ENCODE measurements around the gene DAB2. TPM values are rescaled to one million over a fixed set of nuclear protein-coding genes. Genes with fewer than 3 reads are reported as not detected.

The DAB2 gene
- total RNA-seq (2021; fragmentation: NEBNext Ultra II Directional; extraction: Animal tissue kit (Norgen Biotek cat#: 25700)) = 100 to 1,000 TPM; 228 to 285 (median 237) TPM
- long read RNA-seq, full-length matches to known transcripts = 166 of 334 reads
- long read RNA-seq, partial matches to known transcripts = 115 of 334 reads
- long read RNA-seq, other reads (novel, unspliced or antisense) = 53 of 334 reads

DNA sequence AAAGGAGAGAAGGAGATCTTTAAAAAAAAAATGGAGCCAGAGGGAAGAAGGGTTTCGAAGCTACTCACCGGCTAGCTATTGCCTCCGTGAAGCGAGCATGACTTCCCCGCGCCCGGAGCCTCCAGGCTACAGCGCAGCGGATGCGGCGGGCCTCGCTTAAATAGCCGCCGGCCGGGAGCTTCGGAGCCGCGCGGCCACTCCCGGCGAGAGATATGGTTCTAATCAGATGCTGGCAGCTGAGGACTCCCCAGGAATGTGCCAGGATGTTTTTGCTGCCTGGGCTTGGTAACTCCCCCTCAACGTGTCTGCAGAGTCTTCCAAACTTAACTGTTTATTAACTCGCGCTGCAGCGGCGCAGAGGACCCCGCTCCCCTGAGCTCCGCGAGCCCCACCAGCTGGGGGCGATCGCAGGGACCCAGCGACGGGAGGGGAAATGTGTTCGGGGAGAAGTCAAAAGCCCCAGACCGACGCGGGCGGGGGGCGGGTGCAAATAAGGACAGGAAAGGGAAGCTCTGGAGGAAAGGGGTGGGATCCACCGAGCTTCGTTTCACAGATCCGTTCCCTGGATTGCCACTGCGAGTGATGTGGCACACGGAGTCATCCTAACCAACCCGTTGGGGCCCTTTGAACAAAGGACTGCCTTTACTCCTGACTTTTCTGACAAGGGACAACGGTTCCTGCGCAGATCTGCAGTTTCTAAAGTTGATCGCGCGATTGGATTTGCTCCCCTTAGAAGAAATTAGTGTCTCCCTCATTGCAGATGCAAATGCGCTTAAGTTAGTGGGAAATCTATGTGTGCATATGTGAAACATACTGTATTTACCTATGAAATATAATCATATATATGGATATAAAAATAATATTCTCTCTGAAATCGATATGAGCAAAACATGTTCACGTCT, at the start of gene DAB2:
TSS of gene DAB2 (minus strand) at position 245 of the 902 bp plus-strand sequence. CDS start 30,660 bp downstream, outside the sequence.
- Mint-ChIP-seq H3K27me3 (ENCODE audit: insufficient read depth) (peaks cover 2% of the 10 kb centered on the region), H3K27ac (peak within 1 kb of the TSS; percentile 98), H3K9me3 (no peaks in the 10 kb centered on the region), H3K4me3 (peak within 1 kb of the TSS; percentile 99), H3K4me1 (ENCODE audit: low read depth) (peaks cover 71% of the 10 kb centered on the region), H3K36me3 (ENCODE audit: low read depth) (peaks cover 38% of the 10 kb centered on the region)
- TF ChIP-seq, protein P1, sequence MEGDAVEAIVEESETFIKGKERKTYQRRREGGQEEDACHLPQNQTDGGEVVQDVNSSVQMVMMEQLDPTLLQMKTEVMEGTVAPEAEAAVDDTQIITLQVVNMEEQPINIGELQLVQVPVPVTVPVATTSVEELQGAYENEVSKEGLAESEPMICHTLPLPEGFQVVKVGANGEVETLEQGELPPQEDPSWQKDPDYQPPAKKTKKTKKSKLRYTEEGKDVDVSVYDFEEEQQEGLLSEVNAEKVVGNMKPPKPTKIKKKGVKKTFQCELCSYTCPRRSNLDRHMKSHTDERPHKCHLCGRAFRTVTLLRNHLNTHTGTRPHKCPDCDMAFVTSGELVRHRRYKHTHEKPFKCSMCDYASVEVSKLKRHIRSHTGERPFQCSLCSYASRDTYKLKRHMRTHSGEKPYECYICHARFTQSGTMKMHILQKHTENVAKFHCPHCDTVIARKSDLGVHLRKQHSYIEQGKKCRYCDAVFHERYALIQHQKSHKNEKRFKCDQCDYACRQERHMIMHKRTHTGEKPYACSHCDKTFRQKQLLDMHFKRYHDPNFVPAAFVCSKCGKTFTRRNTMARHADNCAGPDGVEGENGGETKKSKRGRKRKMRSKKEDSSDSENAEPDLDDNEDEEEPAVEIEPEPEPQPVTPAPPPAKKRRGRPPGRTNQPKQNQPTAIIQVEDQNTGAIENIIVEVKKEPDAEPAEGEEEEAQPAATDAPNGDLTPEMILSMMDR (IDR thresholded peaks at IDR 0.05) = peak; percentile 84
- DNase-seq = peak; percentile 98

DNA sequence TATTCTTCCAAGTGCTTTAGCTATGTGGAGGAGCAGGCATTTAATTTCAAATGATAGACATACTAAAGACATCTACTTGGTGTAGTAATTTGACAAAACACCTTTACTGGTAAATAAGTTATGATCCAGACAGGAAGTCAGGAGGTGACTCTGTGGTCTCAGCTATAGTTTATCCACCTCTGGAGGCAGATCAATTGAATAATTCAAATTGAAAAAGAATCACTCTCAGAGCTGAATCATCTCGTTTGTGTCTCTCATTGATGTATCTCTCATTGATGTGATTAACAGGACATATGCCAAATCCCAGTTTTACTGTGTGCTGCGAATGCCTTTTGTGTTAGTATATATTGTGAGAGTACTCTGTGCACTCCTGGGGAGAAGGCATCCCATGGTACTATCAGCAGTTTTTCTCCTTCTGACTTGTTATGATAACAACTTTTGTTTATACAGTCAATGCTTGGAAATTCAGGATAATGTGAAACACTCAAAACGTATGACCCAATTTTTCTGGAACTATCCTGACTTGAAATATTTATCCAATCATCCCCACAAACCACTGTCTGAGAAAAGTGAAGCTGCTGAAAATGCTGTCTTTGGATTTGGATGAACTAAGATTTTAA, 48.5 kb upstream of the DAB2 start:
- Mint-ChIP-seq H3K36me3 (ENCODE audit: low read depth) (no peaks in the 10 kb centered on the region), H3K27me3 (ENCODE audit: insufficient read depth) (no peaks in the 10 kb centered on the region), H3K9me3 (no peaks in the 10 kb centered on the region)

DNA sequence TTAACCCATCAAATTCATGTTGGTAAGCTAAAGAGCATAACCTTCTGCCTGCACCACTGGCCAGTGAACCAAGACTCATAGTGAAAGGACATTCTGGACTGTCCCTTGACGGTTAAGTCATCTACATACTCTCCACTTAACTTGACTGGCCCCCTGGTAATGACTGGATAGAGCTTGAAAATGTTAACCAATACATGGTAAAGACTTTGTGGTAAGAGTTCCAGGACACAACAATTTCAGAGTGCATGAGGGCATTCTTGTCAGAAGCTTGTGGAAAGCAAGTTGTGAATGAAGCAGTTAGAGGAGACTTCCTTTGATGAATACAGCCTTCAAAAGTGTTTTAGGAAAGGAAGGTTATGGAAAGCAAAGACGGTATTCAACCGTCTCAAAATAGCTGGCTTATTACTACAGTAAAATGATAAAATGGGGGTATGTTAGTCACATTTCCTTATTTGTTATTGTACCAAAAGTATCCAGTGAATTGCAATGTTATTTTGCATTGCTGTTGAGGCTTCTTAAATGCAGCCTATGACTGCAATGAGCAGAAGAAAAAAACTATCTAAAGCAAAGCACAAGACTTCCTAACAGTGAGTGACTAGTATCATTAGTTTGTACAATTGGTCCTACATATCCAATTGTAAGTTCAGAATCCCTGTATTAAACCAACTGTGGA, 47.2 kb upstream of the DAB2 start:
- Mint-ChIP-seq H3K4me1 (ENCODE audit: low read depth) (peaks cover 75% of the 10 kb centered on the region), H3K27ac (no peak overlapping the region), H3K4me3 (no peak overlapping the region), H3K9me3 (no peaks in the 10 kb centered on the region), H3K36me3 (ENCODE audit: low read depth) (no peaks in the 10 kb centered on the region), H3K27me3 (ENCODE audit: insufficient read depth) (no peaks in the 10 kb centered on the region)
- TF ChIP-seq, protein P1 (IDR thresholded peaks at IDR 0.05) = no peak
- no peak for DNase-seq

More for the DNA sequence above, 48.5 kb upstream of the DAB2 start:
- peak overlapping the region; percentile 69 for H3K27ac Mint-ChIP-seq
- peaks cover 88% of the 10 kb centered on the region for H3K4me1 Mint-ChIP-seq (ENCODE audit: low read depth)
- H3K4me3 Mint-ChIP-seq = no peak overlapping the region
- DNase-seq = peak; percentile 45
- TF ChIP-seq, protein P1 (IDR thresholded peaks at IDR 0.05) = no peak

DNA sequence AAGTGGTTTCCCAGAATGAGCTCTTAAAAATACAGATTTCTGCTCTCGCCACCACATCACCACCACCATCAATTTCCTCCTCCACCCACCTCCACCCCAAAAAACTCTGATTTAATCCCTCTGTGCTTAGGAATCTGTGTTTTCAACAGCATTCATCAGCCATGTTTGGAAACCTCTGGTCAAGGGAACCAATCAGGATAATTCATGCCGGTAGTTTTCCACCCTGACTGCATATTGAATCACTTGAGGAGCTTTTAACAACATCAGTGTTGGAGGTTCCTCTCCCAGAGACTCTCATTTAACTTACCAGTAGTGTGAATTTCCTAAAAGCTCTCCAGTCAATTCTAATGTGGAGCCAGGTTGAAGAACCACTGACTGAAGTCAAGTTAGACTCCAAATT, 46.0 kb upstream of the DAB2 start:
- DNase-seq = no peak
- no peak overlapping the region for H3K4me3 Mint-ChIP-seq
- H3K27me3 Mint-ChIP-seq (ENCODE audit: insufficient read depth) = no peaks in the 10 kb centered on the region
- TF ChIP-seq, protein P1 (IDR thresholded peaks at IDR 0.05) = no peak
- H3K27ac Mint-ChIP-seq = no peak overlapping the region
- H3K9me3 Mint-ChIP-seq = no peaks in the 10 kb centered on the region
- H3K4me1 Mint-ChIP-seq (ENCODE audit: low read depth) = peaks cover 64% of the 10 kb centered on the region
- no peaks in the 10 kb centered on the region for H3K36me3 Mint-ChIP-seq (ENCODE audit: low read depth)

DNA sequence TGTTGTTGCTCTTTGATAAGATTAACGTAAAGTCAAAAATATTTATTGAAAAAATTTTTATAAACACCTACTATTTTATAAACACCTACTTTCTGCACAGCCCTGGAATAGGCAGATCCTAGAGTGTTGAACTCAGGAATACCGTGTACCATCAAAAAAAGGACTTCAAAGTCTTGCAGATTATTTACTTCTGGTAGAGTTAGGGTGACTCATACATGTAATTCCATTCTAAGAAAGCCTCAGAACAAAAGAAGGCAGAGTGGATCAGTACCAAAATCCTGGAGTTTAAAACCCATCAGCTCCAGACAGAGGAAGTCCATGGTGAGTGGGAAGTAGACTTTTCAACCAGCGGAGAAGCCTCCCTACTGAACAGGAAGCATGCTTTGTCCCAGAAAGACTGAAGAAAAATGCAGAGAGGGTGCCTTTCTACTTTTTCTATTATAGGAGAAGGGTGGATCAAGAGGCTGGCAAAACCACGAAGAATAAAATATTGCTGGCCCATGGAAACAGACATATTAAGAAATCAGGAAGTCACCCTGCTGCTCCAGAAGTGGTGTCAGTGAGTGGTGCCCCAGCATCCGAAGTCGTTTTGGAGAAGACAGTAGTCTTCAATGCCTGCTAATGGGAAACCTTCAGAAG, 45.1 kb upstream of the DAB2 start:
- Mint-ChIP-seq H3K9me3 (no peaks in the 10 kb centered on the region), H3K27me3 (ENCODE audit: insufficient read depth) (no peaks in the 10 kb centered on the region)
- no peak for DNase-seq

More for the DNA sequence above, 45.1 kb upstream of the DAB2 start:
- H3K4me3 Mint-ChIP-seq = no peak overlapping the region
- TF ChIP-seq, protein P1 (IDR thresholded peaks at IDR 0.05) = no peak
- no peaks in the 10 kb centered on the region for H3K36me3 Mint-ChIP-seq (ENCODE audit: low read depth)
- no peak overlapping the region for H3K27ac Mint-ChIP-seq
- peaks cover 55% of the 10 kb centered on the region for H3K4me1 Mint-ChIP-seq (ENCODE audit: low read depth)
